ENCODE results near the gene BCL7B. TPM values are rescaled to one million over a fixed set of nuclear protein-coding genes. Genes with fewer than 3 reads are reported as not detected.

BCL7B gene
- total and polyA plus RNA-seq, 2 of the 13 experiments (the other 11 are each of a cell fraction or from before 2014, with no cell fraction given): 24.3 to 38.2 TPM

- TF ChIP-seq PRDM10 (CRISPR knock-in tag; IDR thresholded peaks at IDR 0.05; ENCODE audit: low read depth) (0 out of 2 replicates have a peak, but pooled peaks have one; percentile 22), ZUFSP (CRISPR knock-in tag; IDR thresholded peaks at IDR 0.05; ENCODE audit: borderline replicate concordance) (no peak), HBP1 (CRISPR knock-in tag; IDR thresholded peaks at IDR 0.05; ENCODE audit: low read depth) (peak; percentile 63; the same call in 1 of the 2 replicates), MED1 (CRISPR knock-in tag; IDR thresholded peaks at IDR 0.05) (0 out of 2 replicates have a peak, but pooled peaks have one; percentile 23), SAP130 (CRISPR knock-in tag; IDR thresholded peaks at IDR 0.05; ENCODE audit: low read depth) (peak; percentile 83), BRCA1 (CRISPR knock-in tag; IDR thresholded peaks at IDR 0.05) (0 out of 2 replicates have a peak, but pooled peaks have one; percentile 12), NR2F1 (CRISPR knock-in tag; IDR thresholded peaks at IDR 0.05) (peak; percentile 5 to 53; a peak in 1 of 4 replicates), KAT8 (CRISPR knock-in tag; IDR thresholded peaks at IDR 0.05) (peak; percentile 72), KMT2B (CRISPR knock-in tag; IDR thresholded peaks at IDR 0.05) (peak; percentile 71), KLF16 (CRISPR knock-in tag; IDR thresholded peaks at IDR 0.05) (peak in 1 of 2 experiments; percentile 43; a peak in 1 of 4 replicates), ZBTB7B (CRISPR knock-in tag; IDR thresholded peaks at IDR 0.05) (peak; percentile 56; the same call in 1 of the 2 replicates), GABPB1 (CRISPR knock-in tag; IDR thresholded peaks at IDR 0.05) (peak; percentile 86), SP2 (CRISPR knock-in tag; IDR thresholded peaks at IDR 0.05) (peak; percentile 82), KDM2A (CRISPR knock-in tag; IDR thresholded peaks at IDR 0.05; ENCODE audit: borderline replicate concordance, low read depth) (peak; percentile 65; the same call in 1 of the 2 replicates), ZBTB2 (CRISPR knock-in tag; IDR thresholded peaks at IDR 0.05; ENCODE audit: low read depth) (0 out of 2 replicates have a peak, but pooled peaks have one; percentile 77), GATA4 (IDR thresholded peaks at IDR 0.05; ENCODE audit: borderline replicate concordance, low read depth) (no peak), ZNF556 (CRISPR knock-in tag; IDR thresholded peaks at IDR 0.05; ENCODE audit: borderline replicate concordance) (0 out of 2 replicates have a peak, but pooled peaks have one; percentile 8), ZNF639 (CRISPR knock-in tag; conservative IDR thresholded peaks at IDR 0.05) (0 out of 2 replicates have a peak, but pooled peaks have one; percentile 74)
Measured at GRCh38 chr7:73557108-73557396, 438 bp downstream of the BCL7B start (continued).
